SU-DHL-6 (cell line): ENCODE measurements around the gene IL20RB.
"Not testable (repeated sequence)": the region's sequence is repeated elsewhere in the genome, so short reads cannot be mapped to it uniquely, and the experiment has no call there.

Source experiments
- H2AFZ ChIP-seq: fragments of 200-600 bp; sonication (generic); 2 replicates; pipeline ENCODE4 v1.6.1; 2014; ENCODE audit warnings: low read depth, mild to moderate bottlenecking, moderate library complexity, mixed read lengths, antibody characterized with exemption, low read length; ENCODE audit not compliant: severe bottlenecking
- H3F3A ChIP-seq: fragments of 200-600 bp; shearing (Covaris generic); 2 replicates; pipeline ENCODE4 v1.6.0; 2016; ENCODE audit warnings: antibody characterized with exemption, mild to moderate bottlenecking; ENCODE audit not compliant: insufficient read depth
- H3K27ac ChIP-seq: fragments of 200-600 bp; sonication (generic); 2 replicates; pipeline ENCODE4 v1.5.1; 2016; ENCODE audit warnings: low read depth, mild to moderate bottlenecking, low read length, moderate library complexity, mixed read lengths
- H3K27me3 ChIP-seq: fragments of 200-600 bp; sonication (generic), shearing (Covaris generic); 2 replicates; pipeline ENCODE4 v1.6.0; 2014; ENCODE audit warnings: mild to moderate bottlenecking, low read length
- H3K36me3 ChIP-seq: fragments of 200-600 bp; sonication (generic); 2 replicates; pipeline ENCODE4 v1.6.1; 2014; ENCODE audit warnings: mild to moderate bottlenecking, low read length, mixed read lengths
- H3K4me2 ChIP-seq: fragments of 300-600, 200-600 bp; shearing (Covaris generic), sonication (generic); 2 replicates; pipeline ENCODE4 v1.6.0; 2014; ENCODE audit warnings: low read length, low read depth, mild to moderate bottlenecking; ENCODE audit not compliant: poor library complexity, severe bottlenecking
- H3K4me3 ChIP-seq: fragments of 200-600 bp; sonication (generic); 2 replicates; pipeline ENCODE4 v1.5.1; 2014; ENCODE audit warnings: antibody characterized with exemption, low read length, mild to moderate bottlenecking, mixed read lengths; ENCODE audit not compliant: insufficient read depth, poor library complexity, severe bottlenecking
- H3K79me2 ChIP-seq: fragments of 200-600 bp; sonication (generic); 2 replicates; pipeline ENCODE4 v1.6.1; 2014; ENCODE audit warnings: mild to moderate bottlenecking, low read length, moderate library complexity; ENCODE audit not compliant: insufficient read depth
- H3K9ac ChIP-seq: fragments of 200-600 bp; sonication (generic); 2 replicates; pipeline ENCODE4 v1.7.0; 2014; ENCODE audit warnings: mild to moderate bottlenecking, low read length
- H3K9me2 ChIP-seq: fragments of 200-600 bp; sonication (generic); replicated peaks from 2 replicates; pipeline ENCODE4 v1.6.1; 2014; ENCODE audit warnings: low read length; ENCODE audit not compliant: insufficient read depth
- H3K9me3 ChIP-seq: fragments of 200-600 bp; sonication (generic); 2 replicates; pipeline ENCODE4 v1.6.1; 2014; ENCODE audit warnings: low read length, mixed read lengths; ENCODE audit not compliant: insufficient read depth
- H4K20me1 ChIP-seq: fragments of 200-600 bp; sonication (generic); 2 replicates; pipeline ENCODE4 v1.6.1; 2014; ENCODE audit warnings: low read depth, mild to moderate bottlenecking, antibody characterized with exemption, low read length, moderate library complexity, mixed read lengths
- CTCF ChIP-seq: fragments of 200-600 bp; sonication (generic); IDR thresholded peaks from one replicate; pipeline ENCODE4 v1.5.1; 2017; ENCODE audit warnings: antibody characterized with exemption, mild to moderate bottlenecking, low read length, moderate library complexity; ENCODE audit not compliant: insufficient read depth, poor library complexity, severe bottlenecking
- EZH2phosphoT487 ChIP-seq: fragments of 200-600 bp; sonication (generic), shearing (Covaris generic); conservative IDR thresholded peaks from 2 replicates; pipeline ENCODE4 v1.6.1; 2018; ENCODE audit warnings: mild to moderate bottlenecking, antibody characterized with exemption, low read length, moderate library complexity, mixed read lengths

Gene IL20RB

GRCh38 chr3:137013951-137014688 is 56.3 kb downstream of the IL20RB start:
- H3K4me2 ChIP-seq, result peak overlapping the region; percentile 33

GRCh38 chr3:137017316-137017715 is 59.5 kb downstream of the IL20RB start:
- H3K79me2 ChIP-seq, H4K20me1 ChIP-seq, H3K9ac ChIP-seq, H2AFZ ChIP-seq, H3K36me3 ChIP-seq, H3K27ac ChIP-seq, H3K4me2 ChIP-seq, H3K9me2 ChIP-seq, H3F3A ChIP-seq, H3K4me3 ChIP-seq, H3K9me3 ChIP-seq, H3K27me3 ChIP-seq: not testable (repeated sequence)

More at GRCh38 chr3:137013951-137014688, 56.3 kb downstream of the IL20RB start:
- Histone ChIP-seq H4K20me1 (no peaks in the 10 kb centered on the region), H3F3A (no peaks in the 10 kb centered on the region), H3K9me2 (no peaks in the 10 kb centered on the region), H3K4me3 (no peak overlapping the region), H3K9ac (no peak overlapping the region), H3K27me3 (no peaks in the 10 kb centered on the region), H3K27ac (no peak overlapping the region), H3K79me2 (no peaks in the 10 kb centered on the region), H3K9me3 (no peaks in the 10 kb centered on the region), H3K36me3 (no peaks in the 10 kb centered on the region), H2AFZ (peak overlapping the region; percentile 28)
- TF ChIP-seq CTCF, result peak; percentile 78
- TF ChIP-seq EZH2phosphoT487, result no peak

DNA sequence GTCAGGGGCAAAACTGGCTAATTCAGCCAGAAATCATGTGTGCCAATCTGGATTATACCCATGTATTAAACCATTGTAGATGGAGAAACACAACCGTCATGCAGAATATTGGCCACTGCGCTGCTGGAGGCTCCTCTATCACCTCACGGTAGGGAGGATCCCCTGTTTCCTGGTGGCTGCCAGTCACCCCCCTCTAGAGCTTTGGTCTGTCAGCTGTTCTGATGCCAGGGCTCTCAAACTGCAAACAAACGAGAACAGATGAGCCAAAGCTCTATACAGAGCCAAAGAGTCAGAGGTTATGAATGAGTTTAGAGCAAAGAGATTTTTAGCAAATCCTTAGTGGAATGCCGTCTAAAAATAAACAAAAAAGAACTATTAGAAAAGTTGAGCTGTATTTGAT is 62.5 kb downstream of the IL20RB start:
- H3K9me2 ChIP-seq, result no peaks in the 10 kb centered on the region
- H3K4me3 ChIP-seq, result no peak overlapping the region
- TF ChIP-seq EZH2phosphoT487, result no peak
- TF ChIP-seq CTCF, result no peak
- H3K79me2 ChIP-seq, result no peaks in the 10 kb centered on the region
- no peak overlapping the region for H2AFZ ChIP-seq
- H3K27me3 ChIP-seq, result no peaks in the 10 kb centered on the region
- H3K9ac ChIP-seq, result no peak overlapping the region
- no peaks in the 10 kb centered on the region for H3F3A ChIP-seq
- H3K27ac ChIP-seq, result no peak overlapping the region
- H3K4me2 ChIP-seq, result no peak overlapping the region
- H4K20me1 ChIP-seq, result no peaks in the 10 kb centered on the region
- H3K36me3 ChIP-seq, result no peaks in the 10 kb centered on the region
- H3K9me3 ChIP-seq, result no peaks in the 10 kb centered on the region

DNA sequence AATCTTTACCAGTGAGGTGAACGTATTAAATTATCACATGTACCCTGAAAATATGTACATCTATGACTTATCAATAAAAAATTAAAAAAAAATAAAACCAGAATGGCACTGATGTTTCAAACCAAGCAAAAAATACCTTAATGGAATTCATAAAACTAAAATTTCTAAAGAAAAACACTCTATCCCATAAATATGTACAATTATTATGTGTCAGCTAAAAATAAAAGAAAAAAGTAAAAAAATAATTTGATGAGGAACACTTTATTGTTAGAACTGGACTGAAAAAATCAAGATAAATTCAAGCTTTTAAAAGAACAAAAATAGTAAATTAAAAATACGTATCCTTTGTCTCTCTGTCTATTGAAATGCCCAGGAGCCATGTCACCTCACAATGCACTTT is 63.1 kb downstream of the IL20RB start:
- no peak for TF ChIP-seq CTCF
- no peak for TF ChIP-seq EZH2phosphoT487
- no peaks in the 10 kb centered on the region for H3K79me2 ChIP-seq
- no peaks in the 10 kb centered on the region for H3F3A ChIP-seq
- H3K27ac ChIP-seq, result no peak overlapping the region
- no peak overlapping the region for H3K4me3 ChIP-seq
- no peaks in the 10 kb centered on the region for H3K9me2 ChIP-seq
- no peak overlapping the region for H3K9ac ChIP-seq
- H2AFZ ChIP-seq, result no peak overlapping the region
- H3K36me3 ChIP-seq, result no peaks in the 10 kb centered on the region
- no peaks in the 10 kb centered on the region for H3K27me3 ChIP-seq
- no peaks in the 10 kb centered on the region for H3K9me3 ChIP-seq
- no peaks in the 10 kb centered on the region for H4K20me1 ChIP-seq
- no peak overlapping the region for H3K4me2 ChIP-seq
